HG02943 (cell line): ENCODE data around the gene EXOC4.
"Not testable (repeated sequence)": the region's sequence is repeated elsewhere in the genome, so short reads cannot be mapped to it uniquely, and the experiment has no call there.

ENCODE experiments used
- ATAC-seq: cut with Tn5 transposase; IDR thresholded peaks from one replicate; pipeline ENCODE4 v1.9.1; 2021; ENCODE audit warnings: mild to moderate bottlenecking, low read depth, moderate library complexity; ENCODE audit not compliant: unreplicated experiment

Gene EXOC4

DNA sequence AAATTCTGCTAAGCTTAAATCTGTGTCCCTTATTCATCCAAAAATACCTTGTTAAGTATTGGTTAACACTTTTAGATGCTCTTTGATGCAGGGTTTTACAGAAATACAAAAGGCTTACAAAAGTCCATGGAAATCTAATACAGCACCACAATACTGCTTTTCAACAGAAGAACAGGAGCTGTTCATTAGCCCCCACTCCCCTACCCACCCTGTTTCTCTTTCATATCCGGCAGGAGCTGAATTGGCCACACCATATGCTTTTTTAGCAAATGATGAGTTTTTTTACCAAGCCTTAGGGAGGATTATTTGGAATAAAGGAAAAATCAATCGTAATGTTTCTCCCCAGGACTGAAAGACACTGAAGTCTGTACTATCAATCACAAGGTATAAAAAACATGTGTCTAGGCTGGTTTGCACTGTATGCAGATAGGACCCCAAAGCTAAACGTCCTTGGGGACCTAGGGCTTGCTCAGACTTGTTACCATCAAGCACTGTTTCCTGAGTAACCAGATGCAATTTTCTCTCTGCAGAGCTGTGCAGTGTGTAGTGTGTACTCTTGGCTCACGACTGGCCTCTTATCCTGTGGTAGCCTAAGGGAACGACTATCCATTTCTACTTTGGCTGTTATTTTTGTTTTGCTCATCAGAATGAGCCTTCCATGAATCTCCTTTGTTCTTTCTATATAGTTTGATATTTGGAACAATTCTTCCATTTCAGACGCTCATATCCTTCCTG is 731.0 kb downstream of the EXOC4 start:
- ATAC-seq: no peak

DNA sequence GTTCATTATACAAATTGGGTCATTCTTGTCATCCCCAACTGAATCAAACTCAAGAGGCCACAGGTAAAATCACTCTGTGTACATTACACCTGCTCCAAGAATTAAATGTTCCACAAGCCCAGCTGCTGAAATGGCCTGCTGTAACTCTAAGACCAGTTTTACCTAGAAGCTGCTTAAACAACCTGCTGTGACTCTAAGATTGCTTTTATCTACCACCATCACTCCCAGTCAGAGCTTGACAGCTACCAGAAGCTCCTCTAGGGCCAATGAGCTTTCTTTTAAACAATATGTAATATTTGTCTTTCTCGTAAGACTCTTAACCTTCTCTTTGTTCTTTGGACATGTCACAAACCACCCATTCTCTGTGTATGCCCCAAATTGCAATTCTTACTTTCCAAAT is 732.4 kb downstream of the EXOC4 start:
- ATAC-seq: no peak

DNA sequence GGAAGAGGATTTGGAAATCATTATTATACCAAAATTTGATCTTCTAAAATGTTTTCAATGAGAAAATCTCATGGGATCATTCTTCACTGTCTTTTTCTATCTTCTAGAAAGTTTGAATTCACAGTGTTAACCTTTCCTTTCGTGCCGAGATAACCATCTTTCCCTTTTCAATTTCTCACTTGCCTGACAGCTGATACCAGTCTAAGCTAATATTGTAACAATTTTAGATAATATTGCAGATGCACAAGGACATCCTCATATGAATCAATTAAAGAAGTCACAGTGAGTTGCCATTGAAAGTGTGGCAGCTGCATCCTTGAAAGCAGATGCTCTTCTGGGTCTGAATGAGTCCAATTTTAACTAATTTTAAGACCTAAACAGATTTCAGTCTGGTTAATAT is 734.7 kb downstream of the EXOC4 start:
- ATAC-seq: no peak

DNA sequence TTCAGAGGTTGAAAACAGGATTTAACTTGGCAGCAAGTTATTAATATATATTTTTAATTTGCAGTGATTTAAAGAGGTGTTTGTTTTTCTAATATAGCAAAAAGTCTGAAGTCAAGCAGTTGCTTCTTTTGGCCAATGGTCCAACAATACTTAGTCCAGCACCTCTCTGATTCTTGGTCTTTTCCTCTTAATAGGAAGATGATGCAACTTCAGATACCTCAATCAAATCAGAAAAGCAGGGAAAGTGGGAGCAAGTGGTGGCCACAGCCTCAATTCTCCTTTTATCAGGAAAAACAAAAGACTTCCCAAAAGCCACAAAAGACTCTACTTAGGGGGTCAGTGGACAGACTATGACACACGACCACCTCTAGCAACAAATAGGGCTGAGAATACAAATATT is 740.7 kb downstream of the EXOC4 start:
- no peak for ATAC-seq

DNA sequence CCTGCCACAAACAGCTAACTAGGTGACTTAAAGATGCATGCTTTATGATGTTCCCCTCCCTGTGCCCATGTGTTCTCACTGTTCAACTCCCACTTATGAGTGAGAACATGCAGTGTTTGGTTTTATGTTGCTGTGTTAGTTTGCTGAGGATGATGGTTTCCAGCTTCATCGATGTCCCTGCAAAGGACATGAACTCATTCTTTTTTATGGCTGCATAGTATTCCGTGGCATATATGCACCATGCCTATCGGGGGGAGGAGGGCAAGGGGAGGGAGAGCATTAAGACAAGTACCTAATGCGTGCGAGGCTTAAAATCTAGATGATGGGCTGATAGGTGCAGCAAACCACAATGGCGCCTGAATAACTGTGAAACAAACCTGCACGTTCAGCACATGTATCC is 741.2 kb downstream of the EXOC4 start:
- not testable (repeated sequence) for ATAC-seq

DNA sequence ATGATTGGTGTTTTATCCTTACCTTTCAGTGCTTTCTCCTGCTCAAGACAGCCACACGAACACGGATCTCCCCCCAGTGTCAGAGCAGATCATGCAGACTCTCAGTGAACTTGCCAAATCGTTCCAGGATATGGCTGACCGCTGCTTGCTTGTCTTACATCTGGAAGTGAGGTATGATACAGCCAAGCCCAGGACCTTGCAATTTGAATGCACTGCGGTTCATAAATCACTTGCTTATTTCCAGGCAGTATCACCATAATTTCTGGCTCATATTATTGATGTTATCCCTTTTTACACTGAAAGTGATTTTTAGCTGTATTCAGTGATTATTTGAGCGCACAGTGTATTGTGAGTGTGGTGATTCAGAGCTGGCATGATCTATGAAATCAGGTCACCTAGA is 744.6 kb downstream of the EXOC4 start:
- ATAC-seq: no peak

DNA sequence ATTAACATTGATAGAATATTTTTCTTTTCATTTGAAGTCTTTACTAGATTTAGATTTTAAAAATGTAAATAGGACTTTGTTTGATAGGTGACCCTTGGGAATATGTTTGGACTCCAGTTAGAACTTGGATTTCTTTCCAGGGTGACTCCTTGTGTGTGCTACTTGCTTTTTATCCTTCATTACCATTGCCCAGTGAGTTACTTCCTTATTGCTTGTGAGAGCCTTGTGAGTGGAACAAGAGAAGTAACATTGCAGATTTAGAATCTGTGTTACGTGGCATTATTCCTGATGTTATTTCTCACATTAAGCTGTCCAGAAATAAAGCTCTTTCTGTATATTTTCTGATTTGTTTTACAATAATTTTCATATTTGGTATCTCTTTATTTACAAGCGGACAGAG is 746.3 kb downstream of the EXOC4 start:
- ATAC-seq: no peak

DNA sequence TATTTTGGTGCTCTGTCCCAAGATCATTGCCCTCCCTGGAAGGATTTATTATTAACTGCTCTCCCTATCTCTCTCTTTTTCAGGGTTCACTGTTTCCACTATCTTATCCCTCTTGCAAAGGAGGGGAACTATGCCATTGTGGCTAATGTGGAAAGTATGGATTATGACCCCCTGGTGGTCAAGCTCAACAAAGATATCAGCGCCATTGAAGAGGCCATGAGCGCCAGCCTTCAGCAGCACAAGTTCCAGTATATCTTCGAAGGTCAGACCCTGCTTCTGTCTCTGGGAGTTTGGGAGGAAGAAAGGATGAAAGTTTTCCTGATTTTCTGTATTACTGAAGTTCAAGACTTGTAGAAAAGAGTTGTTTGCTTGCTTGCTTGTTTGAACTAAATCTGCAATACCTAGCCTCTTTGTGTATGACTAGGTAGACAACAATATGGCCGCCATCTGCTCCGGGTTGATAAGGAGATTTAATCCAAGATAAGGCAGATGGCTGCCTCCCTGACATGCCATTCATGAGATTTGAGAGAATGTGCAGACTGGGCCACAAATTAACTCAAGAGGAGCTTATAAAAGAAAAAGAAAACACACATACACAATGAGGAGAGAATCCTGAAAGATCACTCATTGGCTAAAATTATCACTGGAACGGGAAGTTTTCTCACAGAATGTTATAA is 752.1 kb downstream of the EXOC4 start:
- no peak for ATAC-seq

DNA sequence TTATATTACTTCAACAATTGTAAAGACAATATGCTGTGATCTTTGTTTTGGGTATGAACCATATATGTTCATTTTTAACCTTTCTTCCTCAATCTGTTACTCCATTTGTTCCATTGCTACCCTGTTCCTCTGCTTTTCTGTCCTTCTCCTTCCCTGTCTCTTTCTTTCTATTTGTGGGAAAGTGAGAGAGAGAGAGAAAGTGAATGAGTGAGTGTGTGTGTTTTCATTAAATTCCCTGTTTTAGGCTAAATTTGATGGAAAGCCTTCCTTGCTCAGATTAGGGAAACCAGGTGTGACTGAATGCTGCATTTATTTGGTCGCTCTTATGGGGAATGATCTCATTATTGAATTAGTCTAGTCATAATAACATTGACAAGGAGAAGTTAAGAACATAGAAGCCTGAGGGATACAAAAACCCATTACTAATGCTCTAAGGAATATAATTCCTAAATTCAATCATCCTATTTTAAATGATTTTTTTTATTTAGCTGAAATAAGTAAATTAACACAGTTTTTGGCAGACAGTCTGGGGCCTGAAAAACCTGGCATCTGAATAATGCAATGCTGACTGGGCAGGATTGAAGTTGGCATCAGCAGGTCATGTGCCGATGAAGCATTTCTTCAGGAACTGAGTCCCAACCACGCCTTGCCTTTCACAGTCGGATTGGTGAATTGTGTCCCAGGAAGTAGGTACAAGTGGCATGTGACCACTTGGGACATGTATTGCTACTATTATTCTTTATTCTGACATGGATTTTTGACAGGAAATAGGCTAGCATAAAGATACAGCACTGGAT is 756.6 kb downstream of the EXOC4 start:
- ATAC-seq: no peak

DNA sequence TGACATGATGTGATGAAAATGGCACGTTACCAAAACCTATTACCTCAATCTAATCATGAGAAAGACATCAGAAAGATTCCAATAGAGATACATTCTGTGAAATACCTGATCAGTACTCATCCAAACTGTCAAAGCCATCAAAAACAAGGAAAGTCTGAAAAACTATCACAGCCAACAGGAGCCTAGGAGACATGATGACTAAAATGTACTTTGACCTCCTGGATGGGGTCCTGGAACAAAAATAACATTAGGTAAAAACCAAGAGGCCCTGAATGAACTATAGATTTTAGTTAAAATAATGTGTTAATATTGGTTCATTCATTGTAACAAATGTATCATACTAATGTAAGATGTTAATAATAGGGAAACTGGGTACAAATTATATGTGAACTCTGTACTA is 760.4 kb downstream of the EXOC4 start:
- ATAC-seq: no peak

DNA sequence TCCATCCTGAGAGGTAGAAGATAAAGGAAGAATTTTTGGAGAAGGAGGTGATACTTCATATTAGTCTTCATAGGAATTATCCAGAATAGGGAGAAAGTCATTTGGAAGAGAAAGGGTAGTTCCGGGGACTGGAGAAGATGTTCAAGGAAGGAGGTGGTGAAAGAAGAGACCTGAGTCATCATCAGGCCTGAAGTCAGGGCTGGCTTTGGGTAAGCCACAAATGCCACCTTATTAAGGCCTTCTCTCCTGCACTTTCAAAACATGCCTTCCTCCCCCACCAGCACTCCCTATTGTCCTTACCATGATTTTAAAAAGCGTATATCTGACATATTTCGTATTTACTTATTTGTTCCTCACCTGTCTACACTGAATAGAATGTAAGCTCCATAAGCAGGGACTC is 762.1 kb downstream of the EXOC4 start:
- no peak for ATAC-seq

DNA sequence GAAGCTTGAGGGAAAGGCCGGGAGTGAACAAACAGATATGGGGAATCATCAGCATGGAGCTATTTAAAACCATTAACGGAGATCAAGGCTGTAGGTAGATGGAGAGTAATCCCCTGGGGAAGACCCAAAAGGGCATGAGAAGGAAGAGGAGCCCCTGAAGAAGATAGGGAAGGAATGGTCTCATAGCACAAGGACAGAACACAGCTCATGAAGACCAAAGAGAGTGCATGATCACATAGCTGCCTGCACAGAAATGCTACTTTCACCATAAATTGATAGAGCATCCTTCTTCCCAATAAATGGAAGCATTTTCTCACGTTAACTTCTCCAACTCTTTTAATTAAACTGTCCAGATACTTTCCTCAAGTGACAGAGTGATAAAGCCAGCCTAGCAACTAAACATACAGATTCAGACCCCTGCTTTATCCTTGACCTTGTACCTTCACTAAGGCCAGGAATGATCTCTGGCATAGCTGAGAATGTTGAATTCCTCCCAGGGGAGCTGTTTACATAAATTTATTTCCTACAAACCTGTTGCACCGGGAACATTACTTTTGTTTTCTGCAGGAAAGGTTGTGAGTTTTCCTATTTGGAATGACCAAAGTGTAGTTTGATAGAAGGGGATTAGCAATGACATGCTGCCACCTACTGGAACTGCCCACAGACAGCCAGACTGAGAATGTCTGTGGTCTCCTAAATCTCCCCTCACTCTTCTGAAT is 763.5 kb downstream of the EXOC4 start:
- ATAC-seq: no peak

DNA sequence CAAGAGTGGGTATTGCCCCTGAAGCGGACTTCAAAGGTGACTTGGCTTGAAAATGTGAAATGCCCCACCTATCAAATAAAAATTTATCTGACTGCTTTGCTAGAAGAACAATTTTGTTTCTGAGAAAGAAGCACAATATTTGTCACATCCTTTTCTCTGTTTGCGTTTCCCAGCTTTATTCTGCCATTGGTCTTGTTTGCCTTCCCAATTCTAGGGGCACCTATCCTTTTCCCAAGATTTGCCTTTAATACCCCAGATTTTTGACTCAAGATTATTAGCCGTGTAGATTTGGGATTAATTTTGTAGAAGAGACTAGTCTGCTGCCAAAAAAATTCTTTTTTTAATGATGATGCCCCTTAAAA is 764.0 kb downstream of the EXOC4 start:
- ATAC-seq: no peak

DNA sequence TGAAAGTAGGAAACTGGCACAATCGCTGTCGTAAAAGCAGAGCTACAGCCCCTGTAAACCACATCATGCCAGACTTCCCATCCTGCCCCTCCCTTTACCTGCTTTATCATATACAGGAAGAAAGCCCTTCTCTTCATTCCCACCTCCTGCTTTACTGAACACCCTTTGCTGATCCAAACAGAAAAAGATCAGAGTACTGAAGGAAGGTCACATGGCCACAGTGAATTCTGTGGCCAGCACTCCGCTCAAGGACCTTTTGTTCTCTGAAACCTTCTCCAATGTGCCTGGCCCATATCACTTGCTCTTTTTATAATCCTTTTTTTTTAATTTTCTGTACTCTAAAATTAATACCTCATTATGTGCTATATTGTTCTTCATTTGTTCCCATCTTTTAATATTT is 765.4 kb downstream of the EXOC4 start:
- no peak for ATAC-seq

DNA sequence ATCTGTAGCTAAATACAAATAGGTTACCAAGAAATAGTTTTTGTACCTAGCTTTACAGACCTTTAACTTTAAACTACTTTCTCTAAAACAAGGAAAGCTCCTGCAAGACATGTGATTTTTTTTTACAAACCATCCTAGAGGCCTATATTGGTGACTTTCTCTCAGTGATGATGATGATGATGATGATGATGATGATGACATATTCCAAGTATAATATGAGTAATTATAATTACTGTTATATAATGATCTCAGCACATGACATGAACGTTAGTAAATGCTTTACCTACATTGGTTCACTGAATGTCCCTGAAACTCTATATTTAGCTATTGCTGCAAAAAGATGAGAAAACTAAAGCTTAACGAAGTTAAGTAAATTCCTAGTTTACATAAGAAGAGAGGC is 766.4 kb downstream of the EXOC4 start:
- no peak for ATAC-seq

DNA sequence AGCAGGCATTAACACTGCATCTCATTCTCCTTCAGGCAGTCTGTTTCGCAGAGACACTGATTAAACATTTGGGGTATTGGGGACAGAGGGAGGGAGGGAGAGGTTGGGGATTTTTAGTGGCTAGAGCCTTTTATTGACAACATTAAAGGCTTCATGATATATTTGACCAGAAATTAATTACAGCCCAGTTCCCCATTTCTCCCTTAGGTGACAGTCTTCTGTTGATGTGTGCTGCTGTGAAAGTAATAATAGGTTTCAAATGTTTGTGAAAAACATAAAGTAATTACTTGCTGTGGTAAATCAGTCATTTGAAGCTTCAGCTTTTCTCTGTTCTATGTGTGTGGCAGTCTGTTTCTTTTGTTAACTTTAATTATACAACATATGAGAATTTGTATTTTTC is 769.0 kb downstream of the EXOC4 start:
- ATAC-seq: no peak

DNA sequence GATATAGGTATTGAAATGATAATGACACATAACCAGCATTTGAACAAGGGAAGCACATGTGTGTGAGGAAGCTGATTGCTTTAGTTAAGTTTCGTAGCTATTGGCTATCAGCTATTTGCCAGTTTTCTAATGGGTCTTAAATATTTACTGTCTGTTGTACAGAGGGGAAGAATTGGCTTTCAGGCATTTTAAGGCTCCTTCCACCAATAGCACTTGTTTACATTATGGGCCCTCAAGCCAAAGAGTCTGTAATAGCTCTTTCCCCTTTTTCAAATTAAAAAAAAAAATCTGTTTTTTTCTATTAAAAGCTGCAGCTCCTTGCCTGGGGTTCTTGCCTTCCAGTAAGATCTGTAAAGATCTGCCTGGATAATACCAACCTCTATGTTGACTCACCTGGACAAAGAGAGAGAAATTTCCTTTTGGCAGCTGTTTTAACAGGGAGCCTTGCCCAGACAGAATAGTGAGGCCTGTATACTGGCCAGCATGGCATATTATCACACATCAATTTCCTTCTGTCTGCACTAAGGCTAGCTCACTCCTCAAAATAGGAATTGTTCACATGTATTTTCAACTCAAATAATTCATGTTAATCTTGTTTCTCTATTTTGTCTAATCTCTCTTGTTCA is 769.5 kb downstream of the EXOC4 start:
- no peak for ATAC-seq

DNA sequence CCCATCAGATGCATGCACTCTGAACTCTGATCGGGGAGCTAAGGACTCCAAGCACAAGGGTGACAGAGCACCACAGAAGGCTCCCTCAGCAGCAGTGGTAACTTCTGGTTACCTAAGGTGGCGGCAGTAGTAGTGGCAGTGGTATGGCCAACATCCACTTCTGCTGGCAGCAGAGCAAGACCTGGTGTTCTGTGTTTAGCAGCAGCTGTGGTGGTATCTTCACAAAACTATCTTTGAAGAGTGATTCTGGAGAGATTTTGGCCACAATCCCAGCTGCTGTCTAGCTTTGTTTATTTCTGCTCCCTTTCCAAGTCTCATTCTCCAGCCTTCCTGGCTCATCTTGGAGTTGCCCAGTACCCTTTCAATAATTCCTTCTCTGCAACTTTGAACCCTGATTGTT is 771.9 kb downstream of the EXOC4 start:
- no peak for ATAC-seq

DNA sequence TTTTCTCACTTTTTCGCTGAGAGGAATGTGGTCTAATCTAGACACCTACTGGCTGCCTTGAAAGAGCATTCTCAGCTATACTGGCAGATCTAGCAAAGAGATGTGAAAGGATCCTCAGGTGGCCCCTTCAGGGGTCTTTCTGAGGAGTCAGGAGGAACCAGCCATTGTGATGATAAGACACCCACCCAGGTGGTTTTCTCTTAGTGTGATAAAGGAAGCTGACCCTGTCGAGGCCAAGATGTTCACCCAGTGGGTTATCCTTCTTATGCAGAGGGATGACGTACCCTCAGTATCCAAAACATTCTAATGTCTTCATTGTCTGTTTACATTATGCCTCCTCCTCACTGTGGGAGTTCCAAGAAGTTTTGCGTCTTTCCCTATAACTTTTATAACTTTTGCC is 776.0 kb downstream of the EXOC4 start:
- no peak for ATAC-seq

DNA sequence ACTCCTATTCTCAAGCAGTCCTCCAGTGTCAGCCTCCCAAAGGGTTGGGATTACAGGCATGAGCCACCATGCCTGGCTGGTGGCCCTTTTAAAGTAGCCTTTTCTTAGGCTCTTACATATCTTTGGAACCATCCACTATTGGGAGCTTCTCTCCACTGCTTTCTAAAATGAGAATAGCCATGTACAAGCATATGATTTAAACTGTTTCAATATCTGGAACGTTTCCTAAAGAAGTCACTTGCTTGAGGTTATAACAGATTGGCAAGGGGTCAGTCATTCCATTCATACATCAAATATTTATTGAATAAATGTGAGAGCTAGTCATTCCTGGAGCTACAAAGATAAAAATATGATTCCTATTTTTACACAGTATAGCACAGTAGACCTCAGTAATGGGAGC is 776.9 kb downstream of the EXOC4 start:
- no peak for ATAC-seq

DNA sequence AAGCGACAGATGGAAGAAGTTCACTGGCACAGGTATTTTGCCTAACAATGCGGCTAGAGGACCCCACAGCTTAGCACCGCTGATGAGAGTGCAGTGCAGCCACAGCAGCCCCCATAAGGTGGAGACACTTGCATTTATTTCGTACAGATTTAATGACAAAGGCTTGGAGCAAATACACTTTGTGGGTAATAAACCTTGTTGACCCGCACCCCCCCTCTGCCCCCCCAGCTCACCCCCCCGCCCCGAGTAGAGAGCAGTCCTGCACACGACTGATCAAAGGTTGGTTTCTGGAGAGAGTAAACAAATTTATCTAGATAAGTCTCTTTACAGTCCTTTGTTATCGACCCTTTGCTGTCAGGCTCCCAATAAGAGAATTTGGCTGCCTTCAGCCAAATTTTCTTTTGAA is 777.6 kb downstream of the EXOC4 start:
- ATAC-seq: no peak
